Measurements from ENCODE around the gene ARPC5L. TPM values are rescaled to one million over a fixed set of nuclear protein-coding genes. Genes with fewer than 3 reads are reported as not detected.

ARPC5L gene
- total and polyA plus RNA-seq, 2 of the 13 experiments (the other 11 are each of a cell fraction or from before 2014, with no cell fraction given) = 29.9 to 33.8 TPM

- TF ChIP-seq ZNF609 (CRISPR knock-in tag; IDR thresholded peaks at IDR 0.05; ENCODE audit: borderline replicate concordance) = no peak
- no peak for TF ChIP-seq GZF1 (CRISPR knock-in tag; IDR thresholded peaks at IDR 0.05)
Measured at GRCh38 chr9:124841075-124841821, 20.7 kb upstream of the ARPC5L start (continued).

- BruUV-seq (replicated peaks) = no TSS peak
- CTCF ChIA-PET (ENCODE audit: low intra/inter-chr PET ratio, low total read pairs) = no interaction called here
- no peak for ATAC-seq
Measured at GRCh38 chr9:124843456-124844034, 18.4 kb upstream of the ARPC5L start.

More at GRCh38 chr9:124843456-124844034, 18.4 kb upstream of the ARPC5L start:
- H3K9me3 ChIP-seq (ENCODE audit: low read length) = no peaks in the 10 kb centered on the region
- FAIRE-seq (no peak), DNase-seq (ENCODE audit: low spot score) (no peak)
- H4K20me1 ChIP-seq (ENCODE audit: insufficient read depth, low read length) = no peaks in the 10 kb centered on the region
- H3K4me2 ChIP-seq (ENCODE audit: low read depth, low read length) = no peak overlapping the region
- H3K27ac ChIP-seq (ENCODE audit: extremely low read length, insufficient read depth, low read length) = no peak overlapping the region
- no peak for TF ChIP-seq ZNF773 (CRISPR knock-in tag; IDR thresholded peaks at IDR 0.05; ENCODE audit: borderline replicate concordance)
- no peak for TF ChIP-seq SALL1 (CRISPR knock-in tag; IDR thresholded peaks at IDR 0.05)
- H2AFZ ChIP-seq (ENCODE audit: low read length) = no peak overlapping the region
- intact Hi-C loops (cut with micrococcal nuclease; ENCODE audit: unreplicated experiment) (no loop called here), in situ Hi-C loops (cut with HindIII; ENCODE audit: extremely low pct_ligation_motif_present, low pct_unique_long_range_greater_than_20kb) (loop anchor here (10.0 kb wide), 1 partner anchor 49 kb away; no protein-coding TSS in a partner anchor)
- no peak overlapping the region for H3K4me3 ChIP-seq (replicated peaks in 1 of 3; ENCODE audit: insufficient read depth in 1 of 3, low read depth in 2 of 3, low read length in 3 of 3)
- H3K27me3 ChIP-seq (ENCODE audit: control insufficient read depth in 1 of 2, insufficient read depth in 2 of 2, low read length in 2 of 2) = no peaks in the 10 kb centered on the region; a peak in 2 of 5 replicates
- no peaks in the 10 kb centered on the region for H3K36me3 ChIP-seq (replicated peaks in 1 of 2; ENCODE audit: control insufficient read depth in 1 of 2, insufficient read depth in 2 of 2, low read length in 2 of 2)
- H3K4me1 ChIP-seq (ENCODE audit: insufficient read depth, low read length) = peaks cover 56% of the 10 kb centered on the region
- no peaks in the 10 kb centered on the region for H3K79me2 ChIP-seq (ENCODE audit: insufficient read depth, low read length)
- POLR2A ChIA-PET = no interaction called here
- 35% methylated on average over 10 of the region's 11 CpGs for WGBS (ENCODE audit: low lambda C conversion rate)
- no peak overlapping the region for H3K9ac ChIP-seq (ENCODE audit: insufficient read depth, low read depth, low read length)
